Measurements from ENCODE around the gene MYO7B.

GRCh38 chr2:127634626-127635379 is 99.3 kb downstream of the MYO7B start:
- TF ChIP-seq EZH2 (IDR thresholded peaks at IDR 0.05) (no peak), POLR2AphosphoS5 (IDR thresholded peaks at IDR 0.05; ENCODE audit: borderline replicate concordance, low read depth, low read length) (no peak), FOXP2 (optimal IDR thresholded peaks at IDR 0.05; ENCODE audit: control extremely low read depth, extremely low read length, insufficient read depth) (no peak)

Measured in SK-N-MC (cell line).